CD4-positive, CD25-positive, alpha-beta regulatory T cell (primary cell): Measurements from ENCODE around the gene CBARP. TPM values are rescaled to one million over a fixed set of nuclear protein-coding genes. Genes with fewer than 3 reads are reported as not detected.
A peak's percentile ranks its signal among the peaks of the same experiment; 100 is the strongest.

Experiments used
- ATAC-seq, 2 donors: fragments of 150-1000 bp; cut with Tn5 transposase; one replicate each; pipeline ENCODE4 v1.10.0; 2021; ENCODE audit warnings: low read depth in 2 of 2, moderate number of reproducible peaks in 2 of 2, moderate library complexity in 1 of 2
- DNase-seq, 3 donors: peaks; one replicate each; pipeline versions ENCODE4 v3.0.0 to v3.0.0-alpha.2; 2012 to 2022; ENCODE audit warnings: mixed read lengths in 1 of 3
- H3K27ac ChIP-seq: one replicate; pipeline ENCODE4 v1.7.0; 2013; ENCODE audit warnings: mild to moderate bottlenecking, low read length; ENCODE audit not compliant: insufficient read depth, poor library complexity, severe bottlenecking
- H3K27me3 ChIP-seq: one replicate; pipeline ENCODE4 v1.7.0; 2013; ENCODE audit warnings: low read length; ENCODE audit not compliant: control insufficient read depth, insufficient read depth
- H3K36me3 ChIP-seq: one replicate; pipeline ENCODE4 v1.7.0; 2013; ENCODE audit warnings: mild to moderate bottlenecking, low read length, moderate library complexity; ENCODE audit not compliant: control insufficient read depth, insufficient read depth
- H3K4me1 ChIP-seq: 2 replicates; pipeline ENCODE4 v1.7.0; 2013; ENCODE audit warnings: mild to moderate bottlenecking, low read length; ENCODE audit not compliant: insufficient read depth, control insufficient read depth, poor library complexity, severe bottlenecking
- H3K4me3 ChIP-seq: one replicate; pipeline ENCODE4 v1.7.0; 2013; ENCODE audit warnings: low read depth, mild to moderate bottlenecking, low read length, moderate library complexity
- H3K9me3 ChIP-seq, 2 experiments: 1 replicate in 1 of 2; 2 replicates in 1 of 2; pipeline ENCODE4 v1.7.0; 2013; ENCODE audit warnings: low read length in 2 of 2, mild to moderate bottlenecking in 1 of 2, moderate library complexity in 1 of 2; ENCODE audit not compliant: control insufficient read depth in 2 of 2
- H3K27ac Mint-ChIP-seq, 3 donors: one replicate each; pipeline ENCODE4 v1.8.0; 2020 to 2022; ENCODE audit warnings: mild to moderate bottlenecking in 3 of 3, mixed read lengths in 3 of 3, moderate library complexity in 2 of 3
- H3K27me3 Mint-ChIP-seq: one replicate; pipeline ENCODE4 v1.8.0; 2022; ENCODE audit warnings: mild to moderate bottlenecking, mixed read lengths
- H3K36me3 Mint-ChIP-seq: one replicate; pipeline ENCODE4 v1.8.0; 2020; ENCODE audit warnings: mixed read lengths
- H3K4me1 Mint-ChIP-seq, 4 donors: one replicate each; pipeline ENCODE4 v1.8.0; 2020 to 2022; ENCODE audit warnings: mixed read lengths in 4 of 4, mild to moderate bottlenecking in 1 of 4
- H3K4me3 Mint-ChIP-seq, 4 donors: one replicate each; pipeline ENCODE4 v1.8.0; 2020 to 2022; ENCODE audit warnings: mild to moderate bottlenecking in 4 of 4, mixed read lengths in 4 of 4, moderate library complexity in 3 of 4
- H3K9me3 Mint-ChIP-seq, 7 donors: one replicate each; pipeline ENCODE4 v1.8.0; 2020 to 2022; ENCODE audit warnings: mixed read lengths in 7 of 7, mild to moderate bottlenecking in 3 of 7, moderate library complexity in 2 of 7
- polyA plus RNA-seq, 4 donors: library from polyadenylated mRNA; unstranded; fragments of 300-500 nt; fragmentation: Illumina TruSeq; gene quantifications; one replicate each; pipeline ENCODE4 v1.2.3, GENCODE V29; 2021
- total RNA-seq: library from RNA; stranded (reverse); gene quantifications from one replicate; pipeline ENCODE4 v1.2.3, GENCODE V29; 2022

Gene CBARP
- total and polyA plus RNA-seq, 5 donors from 2014 or later: 0.12 TPM; not detected in 4

GRCh38 chr19:1264801-1265614, 27.2 kb upstream of the CBARP start:
- no peak for ATAC-seq
- peaks cover 62% of the 10 kb centered on the region for H3K4me1 ChIP-seq
- peaks cover 0 to 2% (median 0%) of the 10 kb centered on the region in 7 donors for H3K9me3 Mint-ChIP-seq
- no peak overlapping the region for H3K27ac ChIP-seq
- peak overlapping the region; percentile 28 to 73 (median 53) for H3K4me3 Mint-ChIP-seq
- H3K27me3 Mint-ChIP-seq: peaks cover 5% of the 10 kb centered on the region
- peak overlapping the region; percentile 52 to 92 (median 78) for H3K27ac Mint-ChIP-seq
- peaks cover 1% of the 10 kb centered on the region for H3K36me3 Mint-ChIP-seq
- peaks cover 0 to 60% (median 15%) of the 10 kb centered on the region in 4 donors for H3K4me1 Mint-ChIP-seq
- H3K9me3 ChIP-seq: no peaks in the 10 kb centered on the region
- DNase-seq: no peak
- no peaks in the 10 kb centered on the region for H3K36me3 ChIP-seq
- no peak overlapping the region for H3K4me3 ChIP-seq
- H3K27me3 ChIP-seq: no peaks in the 10 kb centered on the region

GRCh38 chr19:1263188-1263587, 25.4 kb upstream of the CBARP start:
- H3K9me3 Mint-ChIP-seq: peaks cover 0 to 2% (median 0%) of the 10 kb centered on the region in 7 donors
- Histone ChIP-seq H3K27ac (peak overlapping the region; percentile 100), H3K4me1 (peaks cover 70% of the 10 kb centered on the region), H3K27me3 (no peaks in the 10 kb centered on the region), H3K4me3 (no peak overlapping the region), H3K9me3 (no peaks in the 10 kb centered on the region), H3K36me3 (no peaks in the 10 kb centered on the region)
- DNase-seq: no peak
- peaks cover 16% of the 10 kb centered on the region for H3K27me3 Mint-ChIP-seq
- peaks cover 0 to 66% (median 21%) of the 10 kb centered on the region in 4 donors for H3K4me1 Mint-ChIP-seq
- no peaks in the 10 kb centered on the region for H3K36me3 Mint-ChIP-seq
- H3K27ac Mint-ChIP-seq: peak overlapping the region in 2 of 3 donors; percentile 32
- ATAC-seq: no peak
- peak overlapping the region; percentile 19 to 60 (median 36) for H3K4me3 Mint-ChIP-seq

- ATAC-seq (no peak), DNase-seq (no peak)
- Histone ChIP-seq H3K4me1 (peaks cover 70% of the 10 kb centered on the region), H3K27ac (peak overlapping the region; percentile 100), H3K36me3 (peaks cover 2% of the 10 kb centered on the region), H3K27me3 (no peaks in the 10 kb centered on the region), H3K9me3 (no peaks in the 10 kb centered on the region), H3K4me3 (no peak overlapping the region)
- peak overlapping the region in 1 of 3 donors; percentile 69 for H3K27ac Mint-ChIP-seq
- H3K4me3 Mint-ChIP-seq: peak overlapping the region in 2 of 4 donors; percentile 21 to 60
- H3K4me1 Mint-ChIP-seq: peaks cover 0 to 66% (median 21%) of the 10 kb centered on the region in 4 donors
- H3K36me3 Mint-ChIP-seq: no peaks in the 10 kb centered on the region
- H3K9me3 Mint-ChIP-seq: peaks cover 0 to 2% (median 0%) of the 10 kb centered on the region in 7 donors
- H3K27me3 Mint-ChIP-seq: peaks cover 16% of the 10 kb centered on the region
These were observed 24.9 kb upstream of the CBARP start for GRCh38 chr19:1262623-1263123.

- H3K4me3 ChIP-seq: peak overlapping the region; percentile 64
- DNase-seq (peak in 2 of 3 donors; percentile 43 to 49), ATAC-seq (no peak)
- H3K9me3 Mint-ChIP-seq: peaks cover 0 to 2% (median 0%) of the 10 kb centered on the region in 7 donors
- peaks cover 16% of the 10 kb centered on the region for H3K27me3 Mint-ChIP-seq
- peaks cover 0 to 65% (median 23%) of the 10 kb centered on the region in 4 donors for H3K4me1 Mint-ChIP-seq
- peaks cover 8% of the 10 kb centered on the region for H3K36me3 ChIP-seq
- H3K4me3 Mint-ChIP-seq: peak overlapping the region; percentile 87 to 96 (median 93)
- peak overlapping the region; percentile 100 for H3K27ac ChIP-seq
- H3K27me3 ChIP-seq: no peaks in the 10 kb centered on the region
- H3K27ac Mint-ChIP-seq: peak overlapping the region; percentile 92 to 96 (median 96)
- H3K4me1 ChIP-seq: peaks cover 70% of the 10 kb centered on the region
- H3K9me3 ChIP-seq: no peaks in the 10 kb centered on the region
- H3K36me3 Mint-ChIP-seq: no peaks in the 10 kb centered on the region
These were observed 24.2 kb upstream of the CBARP start for GRCh38 chr19:1261798-1262622.

GRCh38 chr19:1261538-1261797, 23.7 kb upstream of the CBARP start:
- peak overlapping the region; percentile 92 to 96 (median 96) for H3K27ac Mint-ChIP-seq
- ATAC-seq: no peak
- peaks cover 67% of the 10 kb centered on the region for H3K4me1 ChIP-seq
- peaks cover 13% of the 10 kb centered on the region for H3K36me3 ChIP-seq
- peaks cover 0 to 68% (median 23%) of the 10 kb centered on the region in 4 donors for H3K4me1 Mint-ChIP-seq
- H3K4me3 ChIP-seq: peak overlapping the region; percentile 64
- peaks cover 16% of the 10 kb centered on the region for H3K27me3 Mint-ChIP-seq
- H3K9me3 ChIP-seq: no peaks in the 10 kb centered on the region
- H3K9me3 Mint-ChIP-seq: peaks cover 0 to 2% (median 0%) of the 10 kb centered on the region in 7 donors
- no peaks in the 10 kb centered on the region for H3K27me3 ChIP-seq
- no peak for DNase-seq
- peak overlapping the region; percentile 100 for H3K27ac ChIP-seq
- H3K36me3 Mint-ChIP-seq: no peaks in the 10 kb centered on the region
- peak overlapping the region; percentile 87 to 96 (median 93) for H3K4me3 Mint-ChIP-seq

GRCh38 chr19:1260749-1261537, 23.1 kb upstream of the CBARP start:
- H3K4me1 Mint-ChIP-seq: peaks cover 0 to 68% (median 23%) of the 10 kb centered on the region in 4 donors
- H3K9me3 Mint-ChIP-seq: peaks cover 0 to 2% (median 0%) of the 10 kb centered on the region in 7 donors
- no peaks in the 10 kb centered on the region for H3K27me3 ChIP-seq
- peak overlapping the region; percentile 100 for H3K27ac ChIP-seq
- H3K9me3 ChIP-seq: no peaks in the 10 kb centered on the region
- H3K36me3 Mint-ChIP-seq: no peaks in the 10 kb centered on the region
- peak overlapping the region; percentile 92 to 96 (median 96) for H3K27ac Mint-ChIP-seq
- H3K36me3 ChIP-seq: peaks cover 15% of the 10 kb centered on the region
- H3K27me3 Mint-ChIP-seq: peaks cover 16% of the 10 kb centered on the region
- peaks cover 63% of the 10 kb centered on the region for H3K4me1 ChIP-seq
- peak overlapping the region; percentile 87 to 96 (median 93) for H3K4me3 Mint-ChIP-seq
- peak; percentile 96 to 97 (median 96) for DNase-seq
- ATAC-seq: peak; percentile 87 to 88
- peak overlapping the region; percentile 64 for H3K4me3 ChIP-seq
